Caco-2 (cell line): ENCODE results near the gene PAAF1. TPM values are rescaled to one million over a fixed set of nuclear protein-coding genes. Genes with fewer than 3 reads are reported as not detected.

Source experiments
- BruUV-seq: library from RNA; stranded (reverse); fragments of 400-500 nt; replicated peaks from 2 replicates; lab custom pipeline; 2021; lab: Mats Ljungman, UMichigan
- CTCF ChIA-PET: fragments of 300-600 bp; sonication (Branson Sonifier 250); formaldehyde crosslinking; loops from one replicate; lab custom pipeline; 2022; ENCODE audit warnings: antibody characterized with exemption; lab: Charles Lee
- POLR2A ChIA-PET: fragments of 300-600 bp; sonication (Branson Sonifier 250); formaldehyde crosslinking; loops from one replicate; lab custom pipeline; 2022; ENCODE audit warnings: antibody characterized with exemption; lab: Charles Lee
- DNase-seq, 2 experiments: peaks; one replicate each; pipeline versions ENCODE4 v3.0.0 to v3.0.0-alpha.2; 2020 to 2022
- H3K27me3 ChIP-seq: replicated peaks from 2 replicates; pipeline ENCODE4 v1.6.0; 2011; ENCODE audit warnings: low read length; ENCODE audit not compliant: control insufficient read depth, insufficient read depth
- H3K36me3 ChIP-seq: 2 replicates; pipeline ENCODE4 v1.5.1; 2011; ENCODE audit warnings: low read length; ENCODE audit not compliant: control insufficient read depth, insufficient read depth
- H3K4me1 ChIP-seq: fragments of 250-450 bp; sonication (Bioruptor Pico); 2 replicates; pipeline ENCODE4 v1.5.1; 2020; ENCODE audit warnings: mild to moderate bottlenecking
- H3K4me3 ChIP-seq: 2 replicates; pipeline ENCODE4 v1.5.1; 2011; ENCODE audit warnings: low read depth, mild to moderate bottlenecking, control low read depth, low read length
- H3K9me3 ChIP-seq: fragments of 250-450 bp; sonication (Bioruptor Pico); 2 replicates; pipeline ENCODE4 v1.5.1; 2020; ENCODE audit warnings: mild to moderate bottlenecking, moderate library complexity
- H3K27ac Mint-ChIP-seq: one replicate; pipeline ENCODE4 v1.8.0; 2022; ENCODE audit warnings: mixed read lengths; ENCODE audit not compliant: unreplicated experiment
- H3K27me3 Mint-ChIP-seq: one replicate; pipeline ENCODE4 v1.8.0; 2022; ENCODE audit warnings: mixed read lengths; ENCODE audit not compliant: insufficient read depth, unreplicated experiment
- H3K36me3 Mint-ChIP-seq: one replicate; pipeline ENCODE4 v1.8.0; 2022; ENCODE audit warnings: mild to moderate bottlenecking, mixed read lengths; ENCODE audit not compliant: insufficient read depth, unreplicated experiment
- H3K4me1 Mint-ChIP-seq: one replicate; pipeline ENCODE4 v1.8.0; 2022; ENCODE audit warnings: low read depth, mixed read lengths; ENCODE audit not compliant: unreplicated experiment
- H3K4me3 Mint-ChIP-seq: one replicate; pipeline ENCODE4 v1.8.0; 2022; ENCODE audit warnings: mild to moderate bottlenecking, moderate library complexity, mixed read lengths; ENCODE audit not compliant: unreplicated experiment
- H3K9me3 Mint-ChIP-seq: one replicate; pipeline ENCODE4 v1.8.0; 2022; ENCODE audit warnings: mixed read lengths; ENCODE audit not compliant: unreplicated experiment
- intact Hi-C: fragments of 100-400 bp; cut with micrococcal nuclease; formaldehyde crosslinking; loops from one replicate; pipeline ENCODE4 v1.10.0; 2022; ENCODE audit not compliant: unreplicated experiment
- total RNA-seq: library from RNA; stranded (reverse); gene quantifications from 2 replicates; pipeline ENCODE4 v1.2.3, GENCODE V29; 2022
- TF ChIP-seq, protein P1 (sequence below), 2 experiments: fragments of 200-600 bp in 1 of 2; IDR thresholded peaks; 1 replicate in 1 of 2; 2 replicates in 1 of 2; pipeline versions ENCODE4 v1.5.1 to v1.8.0; 2011 to 2022; ENCODE audit warnings: antibody characterized with exemption in 1 of 2, control low read depth in 1 of 2, inconsistent platforms in 1 of 2, low read depth in 1 of 2, low read length in 1 of 2, mild to moderate bottlenecking in 1 of 2, moderate library complexity in 1 of 2; ENCODE audit not compliant: insufficient read depth in 1 of 2, severe bottlenecking in 1 of 2, unreplicated experiment in 1 of 2

PAAF1 gene
- total RNA-seq, 1 experiment from 2014 or later = 51.6 TPM

DNA sequence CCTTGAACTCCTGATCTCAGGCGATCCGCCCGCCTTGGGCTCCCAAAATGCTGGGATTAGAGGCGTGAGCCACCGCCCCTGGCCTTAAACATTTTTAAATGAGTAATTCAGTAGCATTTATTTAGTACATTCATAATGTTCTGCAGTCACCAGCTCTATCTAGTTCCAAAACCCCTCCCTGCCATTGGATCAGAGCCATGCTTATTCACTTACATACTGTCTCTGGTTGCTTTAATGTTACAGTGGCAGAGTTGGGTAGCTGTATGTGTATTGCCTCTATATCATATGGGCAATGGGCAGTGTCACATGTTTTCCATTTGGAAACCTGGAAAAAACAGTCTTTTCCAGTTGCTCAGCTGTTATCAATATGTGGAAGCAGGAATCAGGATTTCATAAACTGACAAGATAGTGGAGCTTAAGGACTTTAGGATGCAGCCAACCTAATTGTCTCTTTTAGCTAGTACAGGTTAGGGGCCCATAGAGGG lies 10.7 kb upstream of the PAAF1 start:
- CTCF ChIA-PET = no interaction called here
- BruUV-seq = no TSS peak

DNA sequence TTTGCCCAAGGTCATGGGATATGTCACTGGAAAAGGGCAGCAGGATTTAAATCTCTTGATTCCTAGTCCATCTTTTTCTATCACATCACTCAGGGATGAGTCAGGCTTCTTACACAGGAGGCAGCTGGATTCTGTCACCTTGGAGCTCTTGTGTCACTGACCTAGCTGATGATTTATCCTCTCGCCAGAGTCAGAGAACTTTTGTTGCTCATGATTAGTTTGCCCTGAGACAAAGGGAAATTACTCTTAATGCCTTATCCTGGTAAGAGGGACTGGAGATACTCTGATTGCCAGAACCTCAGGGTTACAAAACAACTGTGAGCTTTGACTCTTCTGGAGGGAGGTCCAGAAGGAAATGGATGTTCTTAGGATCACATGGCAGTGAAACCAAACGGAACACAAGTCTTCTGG lies 10.2 kb upstream of the PAAF1 start:
- Histone ChIP-seq H3K27me3 (no peaks in the 10 kb centered on the region), H3K4me3 (no peak overlapping the region), H3K9me3 (no peaks in the 10 kb centered on the region), H3K4me1 (peaks cover 22% of the 10 kb centered on the region), H3K36me3 (0 out of 2 replicates have a peak, but pooled peaks cover 1% of the 10 kb centered on the region)
- ChIA-PET CTCF (no interaction called here), POLR2A (no interaction called here)
- BruUV-seq = no TSS peak
- intact Hi-C loops = no loop called here
- Mint-ChIP-seq H3K9me3 (no peaks in the 10 kb centered on the region), H3K4me3 (no peak overlapping the region), H3K36me3 (peaks cover 32% of the 10 kb centered on the region), H3K27ac (no peak overlapping the region), H3K4me1 (peaks cover 12% of the 10 kb centered on the region), H3K27me3 (no peaks in the 10 kb centered on the region)
- TF ChIP-seq, protein P1, sequence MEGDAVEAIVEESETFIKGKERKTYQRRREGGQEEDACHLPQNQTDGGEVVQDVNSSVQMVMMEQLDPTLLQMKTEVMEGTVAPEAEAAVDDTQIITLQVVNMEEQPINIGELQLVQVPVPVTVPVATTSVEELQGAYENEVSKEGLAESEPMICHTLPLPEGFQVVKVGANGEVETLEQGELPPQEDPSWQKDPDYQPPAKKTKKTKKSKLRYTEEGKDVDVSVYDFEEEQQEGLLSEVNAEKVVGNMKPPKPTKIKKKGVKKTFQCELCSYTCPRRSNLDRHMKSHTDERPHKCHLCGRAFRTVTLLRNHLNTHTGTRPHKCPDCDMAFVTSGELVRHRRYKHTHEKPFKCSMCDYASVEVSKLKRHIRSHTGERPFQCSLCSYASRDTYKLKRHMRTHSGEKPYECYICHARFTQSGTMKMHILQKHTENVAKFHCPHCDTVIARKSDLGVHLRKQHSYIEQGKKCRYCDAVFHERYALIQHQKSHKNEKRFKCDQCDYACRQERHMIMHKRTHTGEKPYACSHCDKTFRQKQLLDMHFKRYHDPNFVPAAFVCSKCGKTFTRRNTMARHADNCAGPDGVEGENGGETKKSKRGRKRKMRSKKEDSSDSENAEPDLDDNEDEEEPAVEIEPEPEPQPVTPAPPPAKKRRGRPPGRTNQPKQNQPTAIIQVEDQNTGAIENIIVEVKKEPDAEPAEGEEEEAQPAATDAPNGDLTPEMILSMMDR (IDR thresholded peaks at IDR 0.05; ENCODE audit: insufficient read depth in 1 of 2, low read depth in 1 of 2, low read length in 1 of 2, severe bottlenecking in 1 of 2, unreplicated experiment in 1 of 2) = no peak
- DNase-seq = no peak

More for the DNA sequence above, 10.7 kb upstream of the PAAF1 start:
- H3K27me3 ChIP-seq = no peaks in the 10 kb centered on the region
- H3K4me3 ChIP-seq = no peak overlapping the region
- Mint-ChIP-seq H3K27ac (no peak overlapping the region), H3K9me3 (no peaks in the 10 kb centered on the region), H3K27me3 (no peaks in the 10 kb centered on the region), H3K4me1 (peaks cover 12% of the 10 kb centered on the region), H3K36me3 (peaks cover 31% of the 10 kb centered on the region), H3K4me3 (no peak overlapping the region)
- TF ChIP-seq, protein P1 (IDR thresholded peaks at IDR 0.05; ENCODE audit: insufficient read depth in 1 of 2, low read depth in 1 of 2, low read length in 1 of 2, severe bottlenecking in 1 of 2, unreplicated experiment in 1 of 2) = no peak
- intact Hi-C loops = no loop called here
- POLR2A ChIA-PET = no interaction called here
- H3K4me1 ChIP-seq = peaks cover 22% of the 10 kb centered on the region
- H3K9me3 ChIP-seq = no peaks in the 10 kb centered on the region
- H3K36me3 ChIP-seq = 0 out of 2 replicates have a peak, but pooled peaks cover 1% of the 10 kb centered on the region
- DNase-seq = no peak

DNA sequence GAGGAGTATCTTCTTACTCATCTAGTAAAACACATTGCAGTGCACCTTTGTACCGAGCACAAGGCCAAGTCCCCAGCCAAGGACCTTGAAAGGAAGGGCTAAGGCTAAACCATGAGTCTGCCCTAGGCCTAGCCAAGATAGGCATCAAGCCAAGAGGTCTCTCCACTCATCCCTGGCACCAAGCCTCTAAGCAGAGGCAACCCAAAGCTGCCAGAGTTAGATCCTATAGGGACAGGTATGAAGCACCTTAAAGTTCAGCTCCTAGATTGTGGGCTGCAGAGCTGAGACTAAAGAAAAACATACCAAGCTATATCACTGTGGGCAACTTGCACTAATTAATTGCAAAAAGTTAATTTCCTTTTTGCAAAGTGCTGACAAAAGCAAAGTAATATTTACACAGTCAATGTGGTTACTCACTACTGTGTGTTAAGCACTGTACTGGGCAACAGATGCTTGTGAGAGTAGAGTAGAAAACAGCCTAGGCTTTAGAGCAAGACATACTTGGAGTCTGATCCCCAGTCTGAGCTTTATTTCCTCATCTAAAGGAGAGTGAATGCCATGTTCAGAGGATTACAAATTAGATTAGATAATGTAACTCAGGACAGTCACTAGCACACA lies 7.4 kb upstream of the PAAF1 start:
- TF ChIP-seq, protein P1 (IDR thresholded peaks at IDR 0.05; ENCODE audit: insufficient read depth in 1 of 2, low read depth in 1 of 2, low read length in 1 of 2, severe bottlenecking in 1 of 2, unreplicated experiment in 1 of 2) = no peak
- ChIA-PET CTCF (interaction anchor here (1.4 kb wide), 2 partner anchors 62 to 244 kb away, joined by 4 to 6 read pairs; no protein-coding TSS in a partner anchor), POLR2A (interaction anchor here (0.5 to 1.6 kb wide), 4 partner anchors 19 to 90 kb away, joined by 3 to 8 read pairs (median 5); partner anchors contain the start of gene MRPL48)
- H3K4me3 ChIP-seq = no peak overlapping the region
- peaks cover 8% of the 10 kb centered on the region for H3K36me3 ChIP-seq
- peak overlapping the region; percentile 16 for H3K27ac Mint-ChIP-seq
- no peak overlapping the region for H3K4me3 Mint-ChIP-seq
- peaks cover 12% of the 10 kb centered on the region for H3K4me1 Mint-ChIP-seq
- intact Hi-C loops = no loop called here
- no TSS peak for BruUV-seq
- H3K9me3 Mint-ChIP-seq = no peaks in the 10 kb centered on the region
- H3K27me3 ChIP-seq = no peaks in the 10 kb centered on the region
- H3K36me3 Mint-ChIP-seq = peaks cover 47% of the 10 kb centered on the region
- no peaks in the 10 kb centered on the region for H3K27me3 Mint-ChIP-seq
- no peaks in the 10 kb centered on the region for H3K9me3 ChIP-seq
- peaks cover 22% of the 10 kb centered on the region for H3K4me1 ChIP-seq
- DNase-seq = peak in 1 of 2 experiments; percentile 21
